ENCODE data around the gene STK10. TPM values are rescaled to one million over a fixed set of nuclear protein-coding genes. Genes with fewer than 3 reads are reported as not detected.

The STK10 gene
- total and polyA plus RNA-seq, 9 of the 15 experiments (the other 6 are each of a cell fraction or from before 2014, with no cell fraction given): 0.30 to 6.7 (median 2.4) TPM

DNA sequence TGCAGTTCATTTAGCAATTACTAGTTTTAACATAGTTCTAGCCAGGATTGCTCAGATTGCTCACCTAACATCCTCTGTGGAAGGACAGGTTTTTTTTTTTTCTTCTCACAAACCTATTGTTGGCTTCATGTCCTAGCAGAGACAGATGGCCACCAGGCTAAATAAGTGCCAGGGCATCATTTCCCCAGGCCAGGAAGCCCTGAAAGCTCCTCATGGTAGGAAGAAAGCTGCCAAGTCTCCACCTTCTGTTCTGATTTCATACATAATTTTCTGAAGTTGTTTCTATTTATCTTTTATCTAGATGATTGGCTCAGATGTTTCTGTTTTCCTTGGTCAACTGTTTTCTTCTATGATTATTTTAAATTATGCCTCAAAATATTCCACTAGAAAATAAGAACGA, 37.0 kb upstream of the STK10 start (continued):
- TF ChIP-seq, protein P1, sequence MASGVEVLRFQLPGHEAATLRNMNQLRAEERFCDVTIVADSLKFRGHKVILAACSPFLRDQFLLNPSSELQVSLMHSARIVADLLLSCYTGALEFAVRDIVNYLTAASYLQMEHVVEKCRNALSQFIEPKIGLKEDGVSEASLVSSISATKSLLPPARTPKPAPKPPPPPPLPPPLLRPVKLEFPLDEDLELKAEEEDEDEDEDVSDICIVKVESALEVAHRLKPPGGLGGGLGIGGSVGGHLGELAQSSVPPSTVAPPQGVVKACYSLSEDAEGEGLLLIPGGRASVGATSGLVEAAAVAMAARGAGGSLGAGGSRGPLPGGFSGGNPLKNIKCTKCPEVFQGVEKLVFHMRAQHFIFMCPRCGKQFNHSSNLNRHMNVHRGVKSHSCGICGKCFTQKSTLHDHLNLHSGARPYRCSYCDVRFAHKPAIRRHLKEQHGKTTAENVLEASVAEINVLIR (CRISPR knock-in tag; IDR thresholded peaks at IDR 0.05): no peak
- TF ChIP-seq AFF4 (CRISPR knock-in tag; IDR thresholded peaks at IDR 0.05) (no peak), BRD4 (IDR thresholded peaks at IDR 0.05) (no peak), ZNF354B (CRISPR knock-in tag; IDR thresholded peaks at IDR 0.05) (no peak)
- TF ChIP-seq, protein P2, sequence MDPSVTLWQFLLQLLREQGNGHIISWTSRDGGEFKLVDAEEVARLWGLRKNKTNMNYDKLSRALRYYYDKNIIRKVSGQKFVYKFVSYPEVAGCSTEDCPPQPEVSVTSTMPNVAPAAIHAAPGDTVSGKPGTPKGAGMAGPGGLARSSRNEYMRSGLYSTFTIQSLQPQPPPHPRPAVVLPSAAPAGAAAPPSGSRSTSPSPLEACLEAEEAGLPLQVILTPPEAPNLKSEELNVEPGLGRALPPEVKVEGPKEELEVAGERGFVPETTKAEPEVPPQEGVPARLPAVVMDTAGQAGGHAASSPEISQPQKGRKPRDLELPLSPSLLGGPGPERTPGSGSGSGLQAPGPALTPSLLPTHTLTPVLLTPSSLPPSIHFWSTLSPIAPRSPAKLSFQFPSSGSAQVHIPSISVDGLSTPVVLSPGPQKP (CRISPR knock-in tag; IDR thresholded peaks at IDR 0.05): no peak
